ENCODE measurements around the gene HSPB3.

GRCh38 chr5:54469622-54470021 lies 14.1 kb downstream of the HSPB3 start:
- no peak for TF ChIP-seq POLR2AphosphoS5 (IDR thresholded peaks at IDR 0.05; ENCODE audit: borderline replicate concordance, low read depth, low read length)
- no peak for TF ChIP-seq FOXP2 (optimal IDR thresholded peaks at IDR 0.05; ENCODE audit: control extremely low read depth, extremely low read length, insufficient read depth)
- TF ChIP-seq EZH2 (IDR thresholded peaks at IDR 0.05), result no peak
